GM10248 (cell line): ENCODE data around the gene CLPX.

ENCODE experiments used
- CTCF ChIA-PET: fragments of 300-600 bp; sonication (Branson Sonifier 250); formaldehyde crosslinking; extraction: SDS; loops from one replicate; lab custom pipeline; 2021; ENCODE audit warnings: antibody characterized with exemption; lab: Yijun Ruan, JAX
- POLR2A ChIA-PET: fragments of 350-650 bp; sonication (Branson Sonifier 250); formaldehyde crosslinking; extraction: SDS; loops from one replicate; lab custom pipeline; 2020; ENCODE audit warnings: antibody characterized with exemption; lab: Yijun Ruan, JAX
- DNase-seq: peaks from one replicate; pipeline ENCODE4 v3.0.0; 2012; ENCODE audit errors: extremely low spot score
- TF ChIP-seq, protein P1 (sequence below): IDR thresholded peaks from 2 replicates; pipeline ENCODE4 v1.5.1; 2012; ENCODE audit warnings: mild to moderate bottlenecking, low read depth; ENCODE audit errors: extremely low read depth, missing control alignments, control extremely low read depth

Gene CLPX

DNA sequence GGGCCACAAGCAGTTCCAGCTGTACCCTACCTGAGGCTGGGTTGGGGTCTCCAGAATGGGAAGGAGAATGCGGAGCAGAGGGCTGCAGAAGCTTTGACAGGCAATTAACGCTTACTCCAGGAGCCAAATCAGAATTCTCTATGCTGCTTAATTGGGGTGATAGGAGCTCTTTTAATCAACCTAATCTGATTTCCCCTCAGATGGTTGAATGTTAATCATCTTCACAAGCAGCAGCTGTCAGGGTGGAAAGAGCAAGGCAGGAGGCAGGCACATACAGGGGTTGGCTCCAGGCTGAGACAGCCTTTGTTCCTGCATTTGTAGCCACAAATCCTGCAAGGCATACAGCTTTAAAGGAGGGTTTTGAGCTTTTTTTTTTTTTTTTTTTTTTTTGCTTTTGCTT, 23.5 kb upstream of the CLPX start:
- POLR2A ChIA-PET, result no interaction called here
- CTCF ChIA-PET, result interaction anchor here (1.0 to 2.6 kb wide), 7 partner anchors 9 to 177 kb away, joined by 3 to 15 read pairs (median 4); partner anchors contain the start of gene PARP16
- TF ChIP-seq, protein P1, sequence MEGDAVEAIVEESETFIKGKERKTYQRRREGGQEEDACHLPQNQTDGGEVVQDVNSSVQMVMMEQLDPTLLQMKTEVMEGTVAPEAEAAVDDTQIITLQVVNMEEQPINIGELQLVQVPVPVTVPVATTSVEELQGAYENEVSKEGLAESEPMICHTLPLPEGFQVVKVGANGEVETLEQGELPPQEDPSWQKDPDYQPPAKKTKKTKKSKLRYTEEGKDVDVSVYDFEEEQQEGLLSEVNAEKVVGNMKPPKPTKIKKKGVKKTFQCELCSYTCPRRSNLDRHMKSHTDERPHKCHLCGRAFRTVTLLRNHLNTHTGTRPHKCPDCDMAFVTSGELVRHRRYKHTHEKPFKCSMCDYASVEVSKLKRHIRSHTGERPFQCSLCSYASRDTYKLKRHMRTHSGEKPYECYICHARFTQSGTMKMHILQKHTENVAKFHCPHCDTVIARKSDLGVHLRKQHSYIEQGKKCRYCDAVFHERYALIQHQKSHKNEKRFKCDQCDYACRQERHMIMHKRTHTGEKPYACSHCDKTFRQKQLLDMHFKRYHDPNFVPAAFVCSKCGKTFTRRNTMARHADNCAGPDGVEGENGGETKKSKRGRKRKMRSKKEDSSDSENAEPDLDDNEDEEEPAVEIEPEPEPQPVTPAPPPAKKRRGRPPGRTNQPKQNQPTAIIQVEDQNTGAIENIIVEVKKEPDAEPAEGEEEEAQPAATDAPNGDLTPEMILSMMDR, result no peak
- no peak for DNase-seq

DNA sequence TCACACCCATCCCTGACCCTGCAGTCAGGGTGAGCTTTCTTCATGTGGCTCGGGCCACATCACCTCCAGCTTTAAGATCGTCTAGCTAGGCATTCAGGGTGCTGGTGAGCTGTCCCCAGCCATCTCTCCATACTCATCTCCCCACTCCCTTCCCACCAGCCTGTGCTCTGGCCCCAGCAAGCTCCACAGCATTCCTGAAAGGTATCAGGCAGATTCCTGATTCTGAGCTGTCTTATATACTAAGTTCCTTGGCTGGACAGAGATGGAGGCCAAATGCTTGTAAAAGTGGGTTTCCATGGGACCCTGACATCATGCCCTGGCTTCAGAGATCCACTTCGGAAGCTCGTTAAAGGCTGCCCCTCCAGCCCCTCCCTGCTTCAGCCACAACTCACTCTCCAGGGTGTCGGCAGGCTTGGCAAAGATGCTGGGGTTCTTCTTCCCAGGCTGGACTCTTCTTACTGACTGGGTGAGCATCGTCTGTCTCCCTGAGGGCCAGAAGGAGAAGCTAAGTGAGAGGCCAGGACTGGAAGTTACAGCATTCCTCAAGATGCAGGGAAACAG, 22.2 kb upstream of the CLPX start:
- ChIA-PET POLR2A (interaction anchor here (0.5 to 1.3 kb wide), 2 partner anchors 97 to 1265 kb away, joined by 3 read pairs; partner anchors contain the start of gene RNU5B-1), CTCF (interaction anchor here (1.2 to 2.6 kb wide), 3 partner anchors 12 to 78 kb away, joined by 4 to 15 read pairs (median 5); no protein-coding TSS in a partner anchor)

DNA sequence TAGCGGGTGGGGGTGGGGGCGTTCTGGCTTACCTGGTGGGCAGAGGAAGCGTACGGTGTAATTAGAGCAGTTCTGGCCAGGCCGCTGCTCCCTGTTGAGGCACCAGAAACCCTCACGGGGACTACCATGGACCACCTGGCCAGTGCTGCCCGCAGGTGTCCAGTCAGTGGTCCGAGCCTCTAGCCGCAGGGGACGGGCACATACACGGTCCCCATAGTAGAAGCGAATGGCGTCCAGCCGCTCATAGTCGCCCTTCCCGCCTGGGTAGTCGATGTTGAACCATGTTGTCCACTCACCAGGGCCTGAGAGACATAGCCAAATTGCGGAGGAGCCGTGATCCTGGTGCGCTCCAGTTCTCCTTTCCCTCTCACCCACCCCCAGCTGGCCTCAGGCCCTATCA, 21.6 kb upstream of the CLPX start:
- ChIA-PET CTCF (interaction anchor here (1.2 kb wide), 2 partner anchors 11 to 78 kb away, joined by 4 to 5 read pairs; no protein-coding TSS in a partner anchor), POLR2A (interaction anchor here (1.3 kb wide), 1 partner anchor 98 kb away, joined by 3 read pairs; the partner anchor contains the start of gene RNU5B-1)
- no peak for DNase-seq
- TF ChIP-seq, protein P1, result no peak

More for the DNA sequence above, 22.2 kb upstream of the CLPX start:
- TF ChIP-seq, protein P1, result no peak
- no peak for DNase-seq

DNA sequence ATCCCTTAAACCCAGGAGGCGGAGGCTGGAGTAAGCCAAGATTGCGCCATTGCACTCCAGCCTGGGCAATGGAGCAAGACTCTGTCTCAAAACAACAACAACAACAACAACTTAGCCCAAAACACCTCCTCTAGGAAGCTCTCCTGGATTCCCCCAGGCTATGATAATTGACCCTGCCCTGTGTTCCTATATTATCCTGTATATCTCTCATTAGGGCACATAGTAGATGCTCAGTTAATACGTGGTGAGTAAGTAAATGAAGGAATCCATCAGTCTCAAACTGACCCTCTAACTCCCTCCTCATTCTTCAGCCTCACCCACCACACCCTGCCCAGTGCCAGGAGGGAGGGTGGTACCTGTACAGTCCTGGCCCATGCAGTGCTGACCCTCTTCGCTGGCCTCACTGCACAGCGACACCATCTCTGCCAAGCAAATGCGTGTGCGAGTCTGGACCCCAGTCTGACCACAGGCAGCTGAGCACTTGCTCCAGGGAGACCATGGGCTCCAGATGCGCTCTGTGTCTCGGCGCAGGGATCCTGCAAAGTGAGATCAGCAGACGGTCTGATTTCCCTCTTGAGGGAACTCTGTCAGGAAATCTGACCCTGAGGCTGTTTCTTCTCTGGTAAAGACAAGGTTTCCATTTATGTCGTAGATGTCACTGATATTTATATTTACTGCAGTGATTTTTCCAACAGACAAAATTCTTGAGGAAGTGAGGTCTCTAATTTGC, 20.0 kb upstream of the CLPX start:
- TF ChIP-seq, protein P1, result no peak
- DNase-seq, result no peak
- ChIA-PET CTCF (no interaction called here), POLR2A (no interaction called here)

DNA sequence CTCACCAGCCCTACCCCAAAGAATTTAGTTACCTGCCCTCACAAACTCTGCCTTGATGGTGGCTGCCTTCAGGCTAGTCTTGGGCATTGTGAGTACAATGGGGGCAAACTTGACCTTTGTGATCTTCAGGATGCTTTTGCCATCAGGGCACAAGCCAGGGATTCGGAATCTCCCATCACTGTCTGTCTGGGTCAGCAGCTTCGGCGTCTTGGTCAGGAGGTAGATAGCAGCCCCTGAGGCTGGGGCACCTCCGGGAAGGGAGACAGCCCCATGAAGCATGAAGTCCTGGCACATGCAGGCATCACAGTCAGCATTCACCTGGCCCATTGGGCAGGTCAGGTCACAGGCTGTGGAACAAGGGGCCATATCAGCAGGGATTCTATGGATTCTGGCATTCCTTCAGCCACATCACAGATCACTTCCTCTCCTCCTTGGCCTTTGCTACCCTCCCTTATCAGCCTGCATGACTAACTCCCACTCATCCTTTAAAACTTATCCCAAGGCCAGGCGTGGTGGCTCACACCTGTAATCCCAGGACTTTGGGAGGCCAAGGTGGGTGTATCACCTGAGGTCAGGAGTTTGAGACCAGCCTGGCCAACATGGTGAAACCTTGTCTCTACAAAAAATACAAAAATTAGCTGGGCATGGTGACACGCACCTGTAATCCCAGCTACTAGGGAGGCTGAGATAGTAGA, 19.2 kb upstream of the CLPX start:
- DNase-seq, result no peak
- CTCF ChIA-PET, result interaction anchor here (1.4 kb wide), 1 partner anchor 93 kb away, joined by 3 read pairs; no protein-coding TSS in a partner anchor
- POLR2A ChIA-PET, result no interaction called here
- TF ChIP-seq, protein P1, result no peak

DNA sequence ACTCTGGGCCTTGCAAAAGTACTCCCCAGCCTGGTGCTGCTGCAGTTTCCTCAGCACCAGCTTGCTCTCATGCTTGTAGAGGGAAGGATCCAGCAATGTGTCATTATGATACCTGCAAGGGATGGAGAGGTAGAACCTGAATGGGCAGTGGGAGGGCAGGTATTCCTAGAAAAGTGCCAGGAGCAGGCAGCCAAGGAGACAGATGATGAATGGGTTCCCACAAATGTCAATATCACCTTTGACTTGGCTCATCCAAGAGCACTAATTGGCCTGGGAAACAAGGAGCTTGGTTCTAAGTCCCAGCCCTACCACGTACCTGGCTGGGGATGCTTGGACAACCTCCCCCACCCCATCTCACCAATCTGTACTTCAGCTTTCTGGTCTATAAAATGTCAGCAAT, 16.8 kb upstream of the CLPX start:
- CTCF ChIA-PET, result interaction anchor here (0.8 to 4.4 kb wide), 3 partner anchors 9 to 183 kb away, joined by 3 to 22 read pairs (median 10); partner anchors contain the start of gene CILP

More for the DNA sequence above, 16.8 kb upstream of the CLPX start:
- TF ChIP-seq, protein P1, result no peak
- POLR2A ChIA-PET, result interaction anchor here (1.2 kb wide), 1 partner anchor 104 kb away, joined by 8 read pairs; no protein-coding TSS in a partner anchor
- DNase-seq, result no peak
